DND-41 (cell line): ENCODE results near the gene AFG3L2.

Experiments used
- CTCF ChIP-seq: IDR thresholded peaks from 2 replicates; pipeline ENCODE4 v1.5.1; 2012; ENCODE audit warnings: borderline replicate concordance, low read length, moderate library complexity, mild to moderate bottlenecking; ENCODE audit not compliant: poor library complexity, severe bottlenecking; ENCODE audit errors: extremely low read depth
- EZH2 ChIP-seq: IDR thresholded peaks from 3 replicates; pipeline ENCODE4 v1.6.1; 2012; ENCODE audit warnings: borderline replicate concordance, low read depth, mild to moderate bottlenecking, moderate library complexity, low read length, inconsistent platforms; ENCODE audit not compliant: severe bottlenecking

GRCh38 chr18:12315490-12315889 is 61.5 kb downstream of the AFG3L2 start:
- TF ChIP-seq CTCF (no peak), EZH2 (no peak)
